ENCODE measurements around the gene UPK3A. TPM values are rescaled to one million over a fixed set of nuclear protein-coding genes. Genes with fewer than 3 reads are reported as not detected.

UPK3A gene
- total RNA-seq, 1 experiment from 2014 or later, result not detected

GRCh38 chr22:45281010-45281409 lies 3.7 kb upstream of the UPK3A start:
- DNase-seq (ENCODE audit: low read depth, low spot score) (no peak), ATAC-seq (no peak)
- TF ChIP-seq TCF7L2 (IDR thresholded peaks at IDR 0.05; ENCODE audit: low read depth, low read length), result no peak
- TF ChIP-seq POLR2AphosphoS5 (IDR thresholded peaks at IDR 0.05; ENCODE audit: low read depth, low read length), result no peak
- TF ChIP-seq REST (IDR thresholded peaks at IDR 0.05; ENCODE audit: insufficient read depth in 1 of 2, low read depth in 2 of 2, low read length in 1 of 2), result no peak
- no peak for TF ChIP-seq SIN3A (IDR thresholded peaks at IDR 0.05; ENCODE audit: borderline replicate concordance, insufficient read depth, low read depth, low read length)
- TF ChIP-seq CTCF (IDR thresholded peaks at IDR 0.05), result no peak
- Histone ChIP-seq H3K9me3 (ENCODE audit: control insufficient read depth, insufficient read depth, low read depth, low read length) (no peaks in the 10 kb centered on the region), H3K27me3 (ENCODE audit: control insufficient read depth, insufficient read depth, low read length) (no peaks in the 10 kb centered on the region), H3K36me3 (ENCODE audit: control insufficient read depth, insufficient read depth, low read length) (no peaks in the 10 kb centered on the region), H3K27ac (ENCODE audit: low read length) (no peak overlapping the region), H3K4me3 (ENCODE audit: low read depth in 2 of 2, low read length in 2 of 2) (no peak overlapping the region), H3K4me1 (ENCODE audit: control insufficient read depth, insufficient read depth, low read length) (no peaks in the 10 kb centered on the region; the same call in 1 of the 2 replicates)
- intact Hi-C loops (cut with micrococcal nuclease; ENCODE audit: unreplicated experiment), result no loop called here
- ChIA-PET CTCF (no interaction called here), POLR2A (no interaction called here)
- BruUV-seq (replicated peaks), result no TSS peak
- in situ Hi-C loops (cut with HindIII; ENCODE audit: low pct_unique_long_range_greater_than_20kb, low sequenced_read_pairs), result no loop called here

- in situ Hi-C loops (cut with HindIII; ENCODE audit: low pct_unique_long_range_greater_than_20kb, low sequenced_read_pairs), result no loop called here
- no TSS peak for BruUV-seq (replicated peaks)
- Histone ChIP-seq H3K27me3 (ENCODE audit: control insufficient read depth, insufficient read depth, low read length) (no peaks in the 10 kb centered on the region), H3K36me3 (ENCODE audit: control insufficient read depth, insufficient read depth, low read length) (no peaks in the 10 kb centered on the region), H3K9me3 (ENCODE audit: control insufficient read depth, insufficient read depth, low read depth, low read length) (no peaks in the 10 kb centered on the region), H3K4me1 (ENCODE audit: control insufficient read depth, insufficient read depth, low read length) (no peaks in the 10 kb centered on the region), H3K4me3 (ENCODE audit: low read depth in 2 of 2, low read length in 2 of 2) (no peak overlapping the region), H3K27ac (ENCODE audit: low read length) (no peak overlapping the region)
- no peak for DNase-seq (ENCODE audit: low read depth, low spot score)
- POLR2A ChIA-PET, result no interaction called here
- CTCF ChIA-PET, result no interaction called here
- intact Hi-C loops (cut with micrococcal nuclease; ENCODE audit: unreplicated experiment), result no loop called here
- no peak for TF ChIP-seq TCF7L2 (IDR thresholded peaks at IDR 0.05; ENCODE audit: low read depth, low read length)
- ATAC-seq, result peak; percentile 35
These were observed 712 bp downstream of the UPK3A start for GRCh38 chr22:45285263-45286058.

- H3K27ac ChIP-seq (ENCODE audit: low read length), result no peak overlapping the region
- TF ChIP-seq REST (IDR thresholded peaks at IDR 0.05; ENCODE audit: insufficient read depth in 1 of 2, low read depth in 2 of 2, low read length in 1 of 2) (no peak), SIN3A (IDR thresholded peaks at IDR 0.05; ENCODE audit: borderline replicate concordance, insufficient read depth, low read depth, low read length) (no peak), TCF7L2 (IDR thresholded peaks at IDR 0.05; ENCODE audit: low read depth, low read length) (no peak), POLR2AphosphoS5 (IDR thresholded peaks at IDR 0.05; ENCODE audit: low read depth, low read length) (no peak), CTCF (IDR thresholded peaks at IDR 0.05) (no peak)
- no peaks in the 10 kb centered on the region for H3K4me1 ChIP-seq (ENCODE audit: control insufficient read depth, insufficient read depth, low read length)
- no peaks in the 10 kb centered on the region for H3K36me3 ChIP-seq (ENCODE audit: control insufficient read depth, insufficient read depth, low read length)
- no TSS peak for BruUV-seq (replicated peaks)
- H3K4me3 ChIP-seq (ENCODE audit: low read depth in 2 of 2, low read length in 2 of 2), result no peak overlapping the region
- CTCF ChIA-PET, result interaction anchor here (0.8 kb wide), 1 partner anchor 18 kb away, joined by 3 read pairs; no protein-coding TSS in a partner anchor
- POLR2A ChIA-PET, result no interaction called here
- H3K27me3 ChIP-seq (ENCODE audit: control insufficient read depth, insufficient read depth, low read length), result no peaks in the 10 kb centered on the region
- H3K9me3 ChIP-seq (ENCODE audit: control insufficient read depth, insufficient read depth, low read depth, low read length), result no peaks in the 10 kb centered on the region
- intact Hi-C loops (cut with micrococcal nuclease; ENCODE audit: unreplicated experiment), result no loop called here
- ATAC-seq, result no peak
- in situ Hi-C loops (cut with HindIII; ENCODE audit: low pct_unique_long_range_greater_than_20kb, low sequenced_read_pairs), result no loop called here
- DNase-seq (ENCODE audit: low read depth, low spot score), result no peak
These were observed 2.3 kb downstream of the UPK3A start for GRCh38 chr22:45286854-45287551.
